Placental epithelial cell (primary cell): Measurements from ENCODE around the gene ATP6V0D1. TPM values are rescaled to one million over a fixed set of nuclear protein-coding genes. Genes with fewer than 3 reads are reported as not detected.

Experiments used
- small RNA-seq: library from RNA; depleted of rRNA; stranded (forward); fragments of <200 nt; gene quantifications from one replicate; pipeline ENCODE3, GENCODE V24; 2012
- total RNA-seq: library from RNA; depleted of rRNA; stranded (reverse); fragments of >200 nt; gene quantifications from 2 replicates; pipeline ENCODE4 v1.2.3, GENCODE V29; 2012

Gene ATP6V0D1
- 85.2 and 126 TPM in 2 replicates for total RNA-seq

GRCh38 chr16:67480833-67481560 lies at the start of gene ATP6V0D1:
TSS of gene ATP6V0D1 (minus strand) at chr16:67481157. CDS start at chr16:67481086, 71 bp downstream.

GRCh38 chr16:67528222-67528869 lies 47.4 kb upstream of the ATP6V0D1 start, which contains the start of gene RIPOR1:
TSS of gene RIPOR1 (plus strand) at chr16:67528829. CDS start at chr16:67538447, 9,618 bp downstream.

GRCh38 chr16:67483150-67483549 lies 2.2 kb upstream of the ATP6V0D1 start, which contains the start of gene AGRP:
TSS of gene AGRP (minus strand) at chr16:67483547. CDS start at chr16:67483398, 149 bp downstream.

GRCh38 chr16:67430977-67431774 lies 49.8 kb downstream of the ATP6V0D1 start, which contains the start of gene HSD11B2:
TSS of gene HSD11B2 (plus strand) at chr16:67431121. CDS start at chr16:67431249, 128 bp downstream.

GRCh38 chr16:67415872-67416793 lies 64.8 kb downstream of the ATP6V0D1 start, which contains the start of gene ZDHHC1:
TSS of gene ZDHHC1 (minus strand) at chr16:67416477. CDS start at chr16:67407775, 8,702 bp downstream.

GRCh38 chr16:67393111-67393787 lies 87.7 kb downstream of the ATP6V0D1 start, which contains the start of gene TPPP3:
TSS of gene TPPP3 (minus strand) at chr16:67393498. CDS start at chr16:67391111, 2,387 bp downstream.

Small RNA genes within 50 kb of the gene (small RNA-seq; reads per million reads assigned to genes)
- not detected for gene RNU1-123P

Other genes with a start within 250 kb of the ATP6V0D1 start
- gene FHOD1, start 233.7 kb downstream of the ATP6V0D1 start, total RNA-seq = 18.1 and 24.6 TPM in 2 replicates
- 0.33 and 1.6 TPM in 2 replicates for gene SLC9A5, start 232.2 kb downstream of the ATP6V0D1 start, total RNA-seq
- gene PLEKHG4, start 201.6 kb downstream of the ATP6V0D1 start, total RNA-seq = 22.2 and 35.7 TPM in 2 replicates
- not detected in 2 replicates for gene KCTD19, start 154.4 kb downstream of the ATP6V0D1 start, total RNA-seq
- not detected in 2 replicates for gene LRRC36, start 154.3 kb downstream of the ATP6V0D1 start, total RNA-seq
- gene TPPP3, start 87.7 kb downstream of the ATP6V0D1 start, total RNA-seq = under 0.01 and 0.87 TPM in 2 replicates
- gene ZDHHC1, start 64.7 kb downstream of the ATP6V0D1 start, total RNA-seq = 5.3 and 9.4 TPM in 2 replicates
- not detected in 2 replicates for gene HSD11B2, start 50.0 kb downstream of the ATP6V0D1 start, total RNA-seq
- not detected in 2 replicates for gene AGRP, start 2.4 kb upstream of the ATP6V0D1 start, total RNA-seq
- gene RIPOR1, start 47.7 kb upstream of the ATP6V0D1 start, total RNA-seq = 45.1 and 61.7 TPM in 2 replicates
- gene CTCF, start 81.4 kb upstream of the ATP6V0D1 start, total RNA-seq = 22.9 and 34.9 TPM in 2 replicates
- not detected in 2 replicates for gene CARMIL2, start 164.0 kb upstream of the ATP6V0D1 start, total RNA-seq
- 18.5 and 25.7 TPM in 2 replicates for gene ACD, start 179.1 kb upstream of the ATP6V0D1 start, total RNA-seq
- 0.39 and 0.65 TPM in 2 replicates for gene PARD6A, start 179.8 kb upstream of the ATP6V0D1 start, total RNA-seq
- gene ENKD1, start 185.6 kb upstream of the ATP6V0D1 start, total RNA-seq = 13.8 and 17.3 TPM in 2 replicates
- 3.9 and 4.7 TPM in 2 replicates for gene C16orf86, start 185.7 kb upstream of the ATP6V0D1 start, total RNA-seq
- gene GFOD2, start 238.2 kb upstream of the ATP6V0D1 start, total RNA-seq = 17.0 and 18.1 TPM in 2 replicates